ENCODE results near the gene PABPC1L.

PABPC1L gene

GRCh38 chr20:44901974-44902373 is 7.9 kb upstream of the PABPC1L start:
- no peak for DNase-seq

GRCh38 chr20:44904377-44904776 is 5.5 kb upstream of the PABPC1L start:
- no peak for DNase-seq

GRCh38 chr20:44908987-44909871 is 631 bp upstream of the PABPC1L start:
- DNase-seq: no peak

- no peak for DNase-seq
These were observed 916 bp downstream of the PABPC1L start for GRCh38 chr20:44910690-44911262.

- DNase-seq: peak; percentile 50
These were observed 1.5 kb downstream of the PABPC1L start for GRCh38 chr20:44911264-44911921.

- DNase-seq: no peak
These were observed 2.3 kb downstream of the PABPC1L start for GRCh38 chr20:44912189-44912588.

GRCh38 chr20:44914924-44915323 is 5.1 kb downstream of the PABPC1L start:
- DNase-seq: no peak

GRCh38 chr20:44916586-44916985 is 6.7 kb downstream of the PABPC1L start:
- DNase-seq: no peak

- no peak for DNase-seq
These were observed 7.5 kb downstream of the PABPC1L start for GRCh38 chr20:44917399-44917798.

GRCh38 chr20:44918342-44918741 is 8.5 kb downstream of the PABPC1L start:
- no peak for DNase-seq

GRCh38 chr20:44918761-44919160 is 8.9 kb downstream of the PABPC1L start:
- no peak for DNase-seq

- no peak for DNase-seq
These were observed 11.6 kb downstream of the PABPC1L start for GRCh38 chr20:44921447-44921846.

GRCh38 chr20:44924541-44924940 is 14.7 kb downstream of the PABPC1L start:
- DNase-seq: no peak

- DNase-seq: no peak
These were observed 18.7 kb downstream of the PABPC1L start for GRCh38 chr20:44928595-44928994.

GRCh38 chr20:44930517-44931168 is 20.8 kb downstream of the PABPC1L start:
- DNase-seq: no peak

- no peak for DNase-seq
These were observed 22.1 kb downstream of the PABPC1L start for GRCh38 chr20:44931911-44932310.

- DNase-seq: no peak
These were observed 23.1 kb downstream of the PABPC1L start for GRCh38 chr20:44932916-44933315.

GRCh38 chr20:44936510-44936909 is 26.6 kb downstream of the PABPC1L start:
- no peak for DNase-seq

- no peak for DNase-seq
These were observed 28.8 kb downstream of the PABPC1L start for GRCh38 chr20:44938637-44939036.

- DNase-seq: no peak
These were observed 31.3 kb downstream of the PABPC1L start for GRCh38 chr20:44941120-44941691.

GRCh38 chr20:44942264-44942973 is 32.6 kb downstream of the PABPC1L start:
- DNase-seq: no peak

- DNase-seq: no peak
These were observed 34.0 kb downstream of the PABPC1L start for GRCh38 chr20:44943828-44944227.
